HEK293T (cell line): ENCODE results near the gene MUC21.

Experiments
- BHLHE40 ChIP-seq: fragments of 450-650 bp; IDR thresholded peaks from 2 replicates; pipeline ENCODE4 v1.6.1; 2016; ENCODE audit warnings: mild to moderate bottlenecking, moderate library complexity, borderline replicate concordance
- CTBP1 ChIP-seq: fragments of 450-650 bp; IDR thresholded peaks from 2 replicates; pipeline ENCODE4 v1.6.1; 2016; ENCODE audit warnings: borderline replicate concordance
- ELF4 ChIP-seq: fragments of 450-650 bp; IDR thresholded peaks from 2 replicates; pipeline ENCODE4 v1.6.1; 2017; ENCODE audit warnings: antibody characterized with exemption
- FOXA1 ChIP-seq: fragments of 450-650 bp; IDR thresholded peaks from 2 replicates; pipeline ENCODE4 v1.6.1; 2016; ENCODE audit warnings: mild to moderate bottlenecking
- FOXK2 ChIP-seq: fragments of 450-650 bp; IDR thresholded peaks from 2 replicates; pipeline ENCODE4 v1.6.1; 2016; ENCODE audit warnings: mild to moderate bottlenecking
- FOXM1 ChIP-seq: fragments of 450-650 bp; IDR thresholded peaks from 2 replicates; pipeline ENCODE4 v1.6.1; 2017; ENCODE audit warnings: mild to moderate bottlenecking, borderline replicate concordance
- HDGF ChIP-seq: fragments of 450-650 bp; IDR thresholded peaks from 2 replicates; pipeline ENCODE4 v1.6.1; 2017; ENCODE audit warnings: antibody characterized with exemption, borderline replicate concordance
- LEF1 ChIP-seq: fragments of 450-650 bp; IDR thresholded peaks from 2 replicates; pipeline ENCODE4 v1.6.1; 2017; ENCODE audit warnings: mild to moderate bottlenecking, borderline replicate concordance
- PKNOX1 ChIP-seq: fragments of 450-650 bp; IDR thresholded peaks from 2 replicates; pipeline ENCODE4 v1.6.1; 2016
- SP1 ChIP-seq: fragments of 450-650 bp; IDR thresholded peaks from 2 replicates; pipeline ENCODE4 v1.6.1; 2017
- SUZ12 ChIP-seq: fragments of 450-650 bp; IDR thresholded peaks from 2 replicates; pipeline ENCODE4 v1.6.1; 2016; ENCODE audit warnings: mild to moderate bottlenecking
- TARDBP ChIP-seq: fragments of 450-650 bp; IDR thresholded peaks from 2 replicates; pipeline ENCODE4 v1.6.1; 2016
- ZNF384 ChIP-seq: fragments of 450-650 bp; IDR thresholded peaks from 2 replicates; pipeline ENCODE4 v1.6.1; 2016

GRCh38 chr6:31035862-31036497, 52.5 kb downstream of the MUC21 start:
- TF ChIP-seq FOXM1, result no peak
- TF ChIP-seq ELF4, result no peak
- TF ChIP-seq SP1, result no peak
- no peak for TF ChIP-seq FOXK2
- no peak for TF ChIP-seq TARDBP
- no peak for TF ChIP-seq BHLHE40
- TF ChIP-seq SUZ12, result no peak
- TF ChIP-seq FOXA1, result no peak
- TF ChIP-seq HDGF, result no peak
- TF ChIP-seq ZNF384, result no peak
- no peak for TF ChIP-seq LEF1
- TF ChIP-seq PKNOX1, result no peak
- TF ChIP-seq CTBP1, result no peak
